Heart left ventricle (tissue), 16 donors: Measurements from ENCODE around the gene MAP2K5. TPM values are rescaled to one million over a fixed set of nuclear protein-coding genes. Genes with fewer than 3 reads are reported as not detected.

Source experiments
- ATAC-seq, 4 donors: fragments of 200-7000 bp; cut with Tn5 transposase; one replicate each; pipeline ENCODE4 v1.9.1; 2020 to 2022; ENCODE audit warnings: moderate library complexity in 4 of 4, mild to moderate bottlenecking in 3 of 4, moderate number of reproducible peaks in 1 of 4
- DNase-seq, 5 donors: peaks; one replicate each; pipeline ENCODE4 v3.0.0-alpha.2; 2020
- H3K27ac ChIP-seq, 12 donors: fragments of 200-600 bp; sonication (generic) in 4 of 12; one replicate each; pipeline versions ENCODE4 v1.5.0 to v1.8.0; 2016 to 2022; ENCODE audit warnings: mild to moderate bottlenecking in 2 of 12
- H3K27me3 ChIP-seq, 9 donors: fragments of 200-600 bp; sonication (generic) in 2 of 9; one replicate each; pipeline versions ENCODE4 v1.5.1 to v1.8.0; 2016 to 2022; ENCODE audit warnings: mild to moderate bottlenecking in 3 of 9
- H3K36me3 ChIP-seq, 9 donors: fragments of 200-600 bp; sonication (generic) in 2 of 9; one replicate each; pipeline versions ENCODE4 v1.5.0 to v1.8.0; 2018 to 2022; ENCODE audit warnings: mild to moderate bottlenecking in 2 of 9
- H3K4me1 ChIP-seq, 12 donors: fragments of 200-600 bp; sonication (generic) in 4 of 12; one replicate each; pipeline versions ENCODE4 v1.5.0 to v1.8.0; 2016 to 2022; ENCODE audit warnings: mild to moderate bottlenecking in 3 of 12
- H3K4me3 ChIP-seq, 12 donors: fragments of 200-600 bp; sonication (generic) in 4 of 12; one replicate each; pipeline versions ENCODE4 v1.5.0 to v1.8.0; 2017 to 2022; ENCODE audit warnings: mild to moderate bottlenecking in 9 of 12, moderate library complexity in 4 of 12
- H3K9me3 ChIP-seq, 12 donors: fragments of 200-600 bp; sonication (generic) in 4 of 12; one replicate each; pipeline versions ENCODE4 v1.5.0 to v1.8.0; 2016 to 2022; ENCODE audit warnings: mild to moderate bottlenecking in 1 of 12
- CTCF ChIP-seq, 12 donors: fragments of 200-600 bp; sonication (generic) in 4 of 12; IDR thresholded peaks; one replicate each; pipeline versions ENCODE4 v1.5.0 to v1.8.0; 2018 to 2022; ENCODE audit warnings: antibody characterized with exemption in 12 of 12, mild to moderate bottlenecking in 5 of 12
- POLR2A ChIP-seq, 2 donors: fragments of 450-650 bp; IDR thresholded peaks; one replicate each; pipeline ENCODE4 v1.6.1; 2017; ENCODE audit warnings: antibody characterized with exemption in 2 of 2, mild to moderate bottlenecking in 2 of 2, moderate library complexity in 2 of 2
- WGBS, 4 donors: extraction: QIAGEN DNeasy Blood & Tissue Kit in 2 of 4; methylation state at CpG; one replicate each; pipeline versions ENCODE4 v1.1.5 to v1.1.7; 2013 to 2018; 5-methylcytosine and 5-hydroxymethylcytosine counted together
- intact Hi-C, 10 donors: fragments of 100-400 bp; cut with DNase I; formaldehyde crosslinking; loops; one replicate each; pipeline versions ENCODE4 v1.11.1 to v1.14.2; 2022
- polyA plus RNA-seq, 2 donors: library from polyadenylated mRNA; stranded (reverse); fragments of 200-250 nt; gene quantifications; one replicate each; pipeline ENCODE4 v1.2.3, GENCODE V29; 2013
- total RNA-seq, 9 donors: library from RNA; depleted of rRNA in 2 of 9; stranded (reverse); fragments of >200 nt in 2 of 9; fragmentation: NEBNext Ultra II Directional in 3 of 9; extraction: Animal tissue kit (Norgen Biotek cat#: 25700) in 3 of 9; gene quantifications; one replicate each; pipeline versions ENCODE4 v1.1.0 to v1.2.4, GENCODE V29; 2016 to 2023
- donor health status: ischemic (EF 13 %, LVEDD 7.1; RV severe dilation, severe dysfunction).
- donor health status: healthy with polysubstance abuse.
- donor health status: DM: no; HTN: yes; CAD: no.
- donor health status: DM: no; HTN: no; CAD: no.
- donor health status: ischemic (EF 25% LVEDD 6.9; RV normal size, moderate dysfunction).
- donor health status: ischemic (EF 25% LVEDD 5.7; RV mildly dilated, moderate dysfunction).
- donor health status: healthy.
- donor health status: DM: yes; HTN: yes; CAD: no.
- donor health status: ischemic (EF 35%, LVEDD 5.7; RV mildly dilated, moderate dysfunction).
- donor health status: nonischemic (EF 11% LVEDD 7.7; RV severe dilation, severe dysfunction).
- donor health status: DM: yes; HTN: yes; CAD: no.
- donor health status: PGD.
- donor health status: ischemic (EF 29% LVEDD 5.4; RV normal size, mild dysfunction).
- donor health status: nonischemic (EF 23%, LVEDD 6.1; RV moderate dilation, normal function).

The MAP2K5 gene
- total and polyA plus RNA-seq, 11 donors, result 8.1 to 32.0 (median 19.1) TPM

- no peak overlapping the region for H3K4me3 ChIP-seq
- ATAC-seq (no peak), DNase-seq (no peak)
- intact Hi-C loops, result no loop called here
- 90 to 93% (median 92%) methylated on average over 4 of the region's 4 CpGs for WGBS, 4 donors
- TF ChIP-seq CTCF (IDR thresholded peaks at IDR 0.05) (no peak), POLR2A (IDR thresholded peaks at IDR 0.05) (no peak)
- H3K36me3 ChIP-seq, result peaks cover 0 to 20% (median 2%) of the 10 kb centered on the region in 9 donors
- H3K27me3 ChIP-seq, result no peaks in the 10 kb centered on the region
- H3K27ac ChIP-seq, result no peak overlapping the region
- H3K9me3 ChIP-seq, result no peaks in the 10 kb centered on the region
- no peaks in the 10 kb centered on the region for H3K4me1 ChIP-seq
These were observed 166.0 kb downstream of the MAP2K5 start for GRCh38 chr15:67708500-67708899.

GRCh38 chr15:67715170-67715569, 172.7 kb downstream of the MAP2K5 start:
- Histone ChIP-seq H3K4me3 (no peak overlapping the region), H3K36me3 (no peaks in the 10 kb centered on the region), H3K27ac (no peak overlapping the region), H3K9me3 (no peaks in the 10 kb centered on the region), H3K27me3 (no peaks in the 10 kb centered on the region), H3K4me1 (no peaks in the 10 kb centered on the region)
- intact Hi-C loops, result no loop called here
- 85 to 94% (median 92%) methylated on average over 2 of the region's 2 CpGs for WGBS, 4 donors
- ATAC-seq, result no peak
- no peak for DNase-seq
- TF ChIP-seq CTCF (IDR thresholded peaks at IDR 0.05) (no peak), POLR2A (IDR thresholded peaks at IDR 0.05) (no peak)

- DNase-seq (no peak), ATAC-seq (no peak)
- no peak overlapping the region for H3K27ac ChIP-seq
- H3K27me3 ChIP-seq, result no peaks in the 10 kb centered on the region
- no peaks in the 10 kb centered on the region for H3K36me3 ChIP-seq
- intact Hi-C loops, result no loop called here
- TF ChIP-seq POLR2A (IDR thresholded peaks at IDR 0.05) (no peak), CTCF (IDR thresholded peaks at IDR 0.05) (no peak)
- no peaks in the 10 kb centered on the region for H3K9me3 ChIP-seq
- 89 to 96% (median 95%) methylated on average over 4 of the region's 4 CpGs for WGBS, 4 donors
- H3K4me3 ChIP-seq, result no peak overlapping the region
- no peaks in the 10 kb centered on the region for H3K4me1 ChIP-seq
These were observed 173.7 kb downstream of the MAP2K5 start for GRCh38 chr15:67716171-67716570.

GRCh38 chr15:67717776-67718175, 175.3 kb downstream of the MAP2K5 start:
- H3K27ac ChIP-seq, result no peak overlapping the region
- no peaks in the 10 kb centered on the region for H3K4me1 ChIP-seq
- TF ChIP-seq CTCF (IDR thresholded peaks at IDR 0.05), result no peak
- TF ChIP-seq POLR2A (IDR thresholded peaks at IDR 0.05), result no peak
- WGBS, 4 donors, result 99 to 100% (median 99%) methylated on average over 1 of the region's 1 CpG
- DNase-seq (no peak), ATAC-seq (no peak)
- H3K9me3 ChIP-seq, result no peaks in the 10 kb centered on the region
- intact Hi-C loops, result no loop called here
- H3K36me3 ChIP-seq, result no peaks in the 10 kb centered on the region
- no peaks in the 10 kb centered on the region for H3K27me3 ChIP-seq
- H3K4me3 ChIP-seq, result no peak overlapping the region
